OCI-LY7 (cell line): ENCODE measurements around the gene C22orf23. TPM values are rescaled to one million over a fixed set of nuclear protein-coding genes. Genes with fewer than 3 reads are reported as not detected.
A peak's percentile ranks its signal among the peaks of the same experiment; 100 is the strongest.

ENCODE experiments used
- Bru-seq: library from RNA; stranded (reverse); fragments of 400-500 nt; gene quantifications from one replicate; lab custom pipeline; 2021; lab: Mats Ljungman, UMichigan
- BruChase-seq, 2 experiments: library from RNA; stranded (reverse); fragments of 400-500 nt; gene quantifications; one replicate each; lab custom pipeline; 2021; lab: Mats Ljungman, UMichigan
- BruUV-seq: library from RNA; stranded (reverse); fragments of 400-500 nt; replicated peaks from 2 replicates; lab custom pipeline; 2021; lab: Mats Ljungman, UMichigan
- CTCF ChIA-PET: fragments of 300-600 bp; sonication (Branson Sonifier 250); formaldehyde crosslinking; loops from one replicate; lab custom pipeline; 2022; ENCODE audit warnings: antibody characterized with exemption; ENCODE audit not compliant: unreplicated experiment; lab: Charles Lee
- POLR2A ChIA-PET: fragments of 300-600 bp; sonication (Branson Sonifier 250); formaldehyde crosslinking; loops from one replicate; lab custom pipeline; 2022; ENCODE audit warnings: antibody characterized with exemption; lab: Charles Lee
- DNase-seq: peaks from one replicate; pipeline ENCODE4 v3.0.0-alpha.2; 2015; ENCODE audit warnings: low spot score
- H2AFZ ChIP-seq: fragments of 200-600 bp; sonication (generic), shearing (Covaris generic); 2 replicates; pipeline ENCODE4 v1.6.1; 2014; ENCODE audit warnings: mild to moderate bottlenecking, antibody characterized with exemption, low read length, moderate library complexity
- H3K27ac ChIP-seq: fragments of 200-600 bp; sonication (generic); 2 replicates; pipeline ENCODE4 v1.5.1; 2014; ENCODE audit warnings: mixed run types, low read depth, mild to moderate bottlenecking, moderate library complexity, low read length, inconsistent platforms; ENCODE audit not compliant: poor library complexity, severe bottlenecking
- H3K36me3 ChIP-seq: fragments of 200-600 bp; sonication (generic); 2 replicates; pipeline ENCODE4 v1.6.1; 2014; ENCODE audit warnings: mild to moderate bottlenecking, antibody characterized with exemption, low read length, moderate library complexity, mixed read lengths; ENCODE audit not compliant: insufficient read depth
- H3K4me1 ChIP-seq: fragments of 200-600 bp; sonication (generic); 2 replicates; pipeline ENCODE4 v1.5.1; 2014; ENCODE audit warnings: mild to moderate bottlenecking, low read length; ENCODE audit not compliant: insufficient read depth, poor library complexity, severe bottlenecking
- H3K4me2 ChIP-seq: fragments of 200-600 bp; sonication (generic); 2 replicates; pipeline ENCODE4 v1.6.1; 2014; ENCODE audit warnings: mild to moderate bottlenecking, low read length
- H3K4me3 ChIP-seq: fragments of 200-600 bp; sonication (generic); 2 replicates; pipeline ENCODE4 v1.5.1; 2014; ENCODE audit warnings: mild to moderate bottlenecking, low read depth, low read length; ENCODE audit not compliant: poor library complexity, severe bottlenecking
- H3K79me2 ChIP-seq: fragments of 200-600 bp; sonication (generic); 2 replicates; pipeline ENCODE4 v1.6.1; 2016; ENCODE audit warnings: low read depth, mild to moderate bottlenecking, low read length, moderate library complexity, mixed read lengths; ENCODE audit not compliant: insufficient read depth
- H3K9me2 ChIP-seq: fragments of 200-600 bp; sonication (generic); 2 replicates; pipeline ENCODE4 v1.6.1; 2016; ENCODE audit warnings: mild to moderate bottlenecking, low read length, mixed read lengths; ENCODE audit not compliant: insufficient read depth
- H3K9me3 ChIP-seq: fragments of 200-600 bp; sonication (generic); 2 replicates; pipeline ENCODE4 v1.6.1; 2014; ENCODE audit warnings: mild to moderate bottlenecking, mixed run types, low read length, mixed read lengths
- H4K20me1 ChIP-seq: fragments of 200-600 bp; sonication (generic); 2 replicates; pipeline ENCODE4 v1.6.1; 2014; ENCODE audit warnings: mild to moderate bottlenecking, antibody characterized with exemption, low read length, moderate library complexity, mixed read lengths; ENCODE audit not compliant: insufficient read depth
- CTCF ChIP-seq: fragments of 200-600 bp; sonication (generic); conservative IDR thresholded peaks from 2 replicates; pipeline ENCODE4 v1.5.1; 2014; ENCODE audit warnings: mild to moderate bottlenecking, antibody characterized with exemption, low read length, moderate library complexity, mixed read lengths
- EZH2phosphoT487 ChIP-seq: fragments of 200-600 bp; sonication (generic); IDR thresholded peaks from 2 replicates; pipeline ENCODE4 v1.6.1; 2018; ENCODE audit warnings: low read depth, borderline replicate concordance, mild to moderate bottlenecking, mixed run types, antibody characterized with exemption, low read length, moderate library complexity, mixed read lengths
- intact Hi-C: fragments of 100-400 bp; cut with micrococcal nuclease; formaldehyde crosslinking; loops from one replicate; pipeline ENCODE4 v1.10.0; 2022; ENCODE audit not compliant: unreplicated experiment
- long read RNA-seq: library from polyadenylated mRNA; stranded (forward); transcript quantifications from one replicate; pipeline ENCODE4 v2.0.0, GENCODE V29; 2022
- total RNA-seq, 2 experiments: library from RNA; depleted of rRNA in 1 of 2; stranded (reverse); fragments of >200 nt in 1 of 2; shearing (Covaris generic) in 1 of 2; gene quantifications; 2 replicates each; pipeline ENCODE4 v1.2.3, GENCODE V29; 2014 to 2022

Gene C22orf23
- 0.90 and 1.2 TPM in 2 replicates for total RNA-seq (2014; rRNA removed; shearing (Covaris generic))
- total RNA-seq (2022): 0.57 TPM in 1 of 2 replicates, not detected in the other
- Bru-seq, nascent RNA: percentile 20 among the genes with signal in this experiment
- BruChase-seq, experiment 1, labeled RNA remaining after a 6-hour chase: percentile 13 among the genes with signal in this experiment
- not detected for BruChase-seq, experiment 2, labeled RNA remaining after a 2-hour chase
- long read RNA-seq: 0 reads

GRCh38 chr22:37953437-37954179 lies at the start of gene C22orf23, which contains the start of gene POLR2F:
TSS of gene C22orf23 (minus strand) at chr22:37953601. CDS start at chr22:37953149, 452 bp downstream.
TSS of gene POLR2F (plus strand) at chr22:37953699. CDS start at chr22:37953788, 89 bp downstream.
- BruUV-seq: no TSS peak
- H3K27ac ChIP-seq: no peak within 1 kb of the TSS

GRCh38 chr22:37999640-38000272 lies 46.4 kb upstream of the C22orf23 start:
- Histone ChIP-seq H3K27ac (no peak overlapping the region), H3K9me3 (no peaks in the 10 kb centered on the region), H2AFZ (no peak overlapping the region), H3K4me1 (peaks cover 13% of the 10 kb centered on the region), H3K4me3 (no peak overlapping the region), H4K20me1 (no peaks in the 10 kb centered on the region), H3K9me2 (no peaks in the 10 kb centered on the region), H3K79me2 (no peaks in the 10 kb centered on the region), H3K36me3 (no peaks in the 10 kb centered on the region), H3K4me2 (no peak overlapping the region)
- BruUV-seq: no TSS peak
- CTCF ChIA-PET: no interaction called here
- TF ChIP-seq CTCF (no peak), EZH2phosphoT487 (no peak)
- DNase-seq: peak; percentile 4
- intact Hi-C loops: no loop called here
- POLR2A ChIA-PET: no interaction called here

More at GRCh38 chr22:37953437-37954179, at the start of gene C22orf23, which contains the start of gene POLR2F:
- intact Hi-C loops: no loop called here
- Histone ChIP-seq H2AFZ (peak within 1 kb of the TSS; percentile 84), H3K9me3 (no peaks in the 10 kb centered on the region), H4K20me1 (peaks cover 7% of the 10 kb centered on the region), H3K4me1 (peaks cover 16% of the 10 kb centered on the region), H3K4me3 (peak within 1 kb of the TSS; percentile 98), H3K36me3 (peaks cover 25% of the 10 kb centered on the region), H3K4me2 (peak within 1 kb of the TSS; percentile 89), H3K9me2 (no peaks in the 10 kb centered on the region), H3K79me2 (peaks cover 15% of the 10 kb centered on the region)
- CTCF ChIA-PET: interaction anchor here (0.7 kb wide), 1 partner anchor 20 kb away, joined by 3 read pairs; no protein-coding TSS in a partner anchor
- TF ChIP-seq CTCF (peak; percentile 22; the same call in 1 of the 2 replicates), EZH2phosphoT487 (no peak)
- peak; percentile 97 for DNase-seq
- POLR2A ChIA-PET: interaction anchor here (0.7 to 1.6 kb wide), 3 partner anchors 14 to 57 kb away, joined by 3 to 7 read pairs (median 5); no protein-coding TSS in a partner anchor
